ENCODE measurements around the gene CARS2.

- TF ChIP-seq POLR2A (IDR thresholded peaks at IDR 0.05), result no peak
- TF ChIP-seq CTCF (IDR thresholded peaks at IDR 0.05), result no peak
- TF ChIP-seq POLR2AphosphoS5 (IDR thresholded peaks at IDR 0.05), result no peak
Observed at GRCh38 chr13:110702089-110702488, 3.8 kb downstream of the CARS2 start.

All from stomach (tissue), 4 donors.